Activated T-cell treated with anti-CD3 and anti-CD28 coated beads, Interleukin-2, amount 50 U/mL, for 4 hours (primary cell): Measurements from ENCODE around the gene DLGAP4. TPM values are rescaled to one million over a fixed set of nuclear protein-coding genes. Genes with fewer than 3 reads are reported as not detected.
A peak's percentile ranks its signal among the peaks of the same experiment; 100 is the strongest.
"Not testable (repeated sequence)": the region's sequence is repeated elsewhere in the genome, so short reads cannot be mapped to it uniquely, and the experiment has no call there.

ENCODE experiments used
- ATAC-seq, 2 donors: fragments of 200-7000 bp; cut with Tn5 transposase; one replicate each; pipeline ENCODE4 v1.10.0; 2021
- DNase-seq: peaks from one replicate; pipeline ENCODE4 v3.0.0-alpha.2; 2020
- H3K27me3 Mint-ChIP-seq: one replicate; pipeline ENCODE4 v1.8.0; 2021; ENCODE audit warnings: low read depth, mixed read lengths
- H3K36me3 Mint-ChIP-seq: one replicate; pipeline ENCODE4 v1.8.0; 2022; ENCODE audit warnings: mixed read lengths; ENCODE audit not compliant: insufficient read depth
- H3K4me1 Mint-ChIP-seq: one replicate; pipeline ENCODE4 v1.8.0; 2021; ENCODE audit warnings: low read depth, mixed read lengths
- H3K4me3 Mint-ChIP-seq: one replicate; pipeline ENCODE4 v1.8.0; 2021; ENCODE audit warnings: mild to moderate bottlenecking, moderate library complexity, mixed read lengths
- H3K9me3 Mint-ChIP-seq: one replicate; pipeline ENCODE4 v1.8.0; 2021; ENCODE audit warnings: mixed read lengths
- total RNA-seq, 3 donors: library from RNA; stranded (reverse); gene quantifications; one replicate each; pipeline ENCODE4 v1.2.1, GENCODE V29; 2021

Gene DLGAP4
- total RNA-seq, 3 donors from 2014 or later, result 11.6 to 18.4 (median 12.3) TPM

DNA sequence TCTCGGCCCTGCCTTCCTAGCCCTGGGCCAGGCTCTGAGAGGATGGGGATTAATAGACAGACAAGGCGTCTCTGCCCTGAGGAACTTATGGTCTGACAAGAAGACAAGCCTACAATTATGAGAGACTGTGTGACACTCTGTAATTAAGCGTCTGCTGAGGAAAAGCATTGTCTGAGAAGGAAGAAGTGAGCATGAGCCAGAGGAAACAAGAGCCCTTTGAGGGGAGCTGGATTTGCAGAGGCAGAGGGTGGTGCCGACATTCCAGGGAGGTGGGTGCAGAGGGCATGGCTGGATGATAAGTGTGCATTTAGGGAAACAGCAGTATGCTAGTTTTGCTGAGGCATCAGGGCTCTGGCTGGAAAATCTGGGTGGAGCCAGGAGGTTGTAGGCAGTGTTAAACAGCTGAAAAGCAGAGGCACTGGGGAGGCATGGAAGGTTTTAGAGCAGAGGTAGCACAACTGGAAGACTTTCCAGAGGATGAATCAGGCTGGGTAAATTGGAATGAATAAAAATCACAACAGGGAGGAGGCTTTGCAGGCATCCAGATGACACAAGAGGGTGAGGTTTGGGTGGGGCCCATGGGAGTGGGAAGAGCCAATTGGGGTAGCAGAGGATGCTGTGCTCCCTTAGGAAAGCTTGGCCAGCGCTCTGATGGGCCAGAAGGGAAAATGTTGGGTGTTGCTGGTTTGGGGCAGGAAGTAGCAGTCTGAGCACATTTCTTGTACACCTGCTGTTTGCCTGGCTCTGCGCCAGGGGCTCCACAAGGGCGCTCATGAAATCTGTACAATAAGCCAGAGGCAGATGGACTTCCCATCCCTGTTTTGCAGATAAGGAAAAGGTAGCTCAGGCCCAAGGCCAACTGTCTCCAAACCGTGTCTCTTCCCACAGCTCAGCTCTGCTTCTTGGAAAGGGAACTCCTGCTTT is 161.2 kb downstream of the DLGAP4 start:
- H3K4me3 Mint-ChIP-seq, result peak overlapping the region; percentile 21
- no peaks in the 10 kb centered on the region for H3K27me3 Mint-ChIP-seq
- no peaks in the 10 kb centered on the region for H3K36me3 Mint-ChIP-seq
- H3K4me1 Mint-ChIP-seq, result peaks cover 81% of the 10 kb centered on the region
- H3K9me3 Mint-ChIP-seq, result no peaks in the 10 kb centered on the region
- peak; percentile 33 for DNase-seq
- ATAC-seq, result no peak

DNA sequence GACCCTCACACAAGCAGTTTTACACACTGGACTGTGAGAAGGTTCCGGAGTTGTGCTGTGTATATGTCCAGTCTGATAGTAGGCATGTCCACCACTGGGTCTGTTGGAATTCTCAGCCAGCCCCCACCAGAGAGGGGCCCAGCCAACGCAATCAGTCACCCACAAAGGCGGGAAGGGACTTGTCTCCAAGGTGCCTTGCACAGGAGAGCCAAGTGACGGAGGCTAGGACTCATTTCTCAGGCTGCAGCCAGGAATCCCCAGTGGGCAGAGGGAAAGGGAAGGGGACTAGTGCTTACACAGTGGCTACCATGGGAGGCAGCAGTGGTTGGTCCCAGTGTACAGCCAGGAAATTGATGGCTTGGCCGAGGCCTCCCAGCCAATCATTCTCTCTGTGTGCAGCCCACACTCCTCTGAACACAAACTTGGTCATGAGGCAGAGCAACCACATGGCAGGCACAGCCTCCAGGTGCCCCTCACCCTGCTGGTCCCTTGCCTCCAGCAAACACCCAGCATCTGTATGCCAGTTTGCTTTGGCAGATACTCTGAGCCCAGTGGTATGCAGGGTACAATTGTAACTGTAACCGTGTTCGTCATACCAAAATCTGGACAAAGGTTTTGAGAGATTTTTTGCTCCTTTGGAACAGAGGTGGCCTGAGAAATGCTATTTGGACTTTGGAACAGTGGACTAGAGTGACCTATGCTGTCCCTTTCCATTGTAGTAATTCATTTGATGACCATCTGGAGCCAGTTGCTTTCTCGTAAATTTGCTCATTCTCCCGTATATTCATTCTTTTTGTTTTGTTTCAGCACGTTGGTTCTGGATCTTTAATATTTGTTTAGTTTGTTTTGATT is 162.2 kb downstream of the DLGAP4 start:
- H3K27me3 Mint-ChIP-seq, result no peaks in the 10 kb centered on the region
- H3K9me3 Mint-ChIP-seq, result no peaks in the 10 kb centered on the region
- no peaks in the 10 kb centered on the region for H3K36me3 Mint-ChIP-seq
- ATAC-seq (no peak), DNase-seq (no peak)
- H3K4me3 Mint-ChIP-seq, result no peak overlapping the region
- H3K4me1 Mint-ChIP-seq, result peaks cover 80% of the 10 kb centered on the region

DNA sequence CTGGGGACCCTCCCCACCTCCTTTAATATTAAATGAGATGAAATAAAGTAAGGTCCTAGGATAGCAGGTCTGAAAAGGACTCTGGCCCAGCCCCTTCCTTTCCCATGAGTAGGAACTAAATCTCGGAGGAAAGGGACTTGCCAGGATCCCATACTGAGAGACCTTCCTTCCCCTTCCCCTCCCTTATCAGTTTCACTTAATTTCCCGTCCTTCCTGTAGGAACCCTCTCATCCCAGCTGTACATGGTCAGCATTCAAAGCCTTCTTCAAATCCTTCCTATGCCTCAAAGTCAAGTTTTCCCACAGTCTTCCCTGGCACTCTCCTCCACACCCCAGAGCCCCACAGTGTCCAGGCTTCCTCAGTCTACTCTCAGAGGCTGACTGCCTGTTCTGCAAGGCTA is 163.8 kb downstream of the DLGAP4 start:
- H3K27me3 Mint-ChIP-seq, result no peaks in the 10 kb centered on the region

DNA sequence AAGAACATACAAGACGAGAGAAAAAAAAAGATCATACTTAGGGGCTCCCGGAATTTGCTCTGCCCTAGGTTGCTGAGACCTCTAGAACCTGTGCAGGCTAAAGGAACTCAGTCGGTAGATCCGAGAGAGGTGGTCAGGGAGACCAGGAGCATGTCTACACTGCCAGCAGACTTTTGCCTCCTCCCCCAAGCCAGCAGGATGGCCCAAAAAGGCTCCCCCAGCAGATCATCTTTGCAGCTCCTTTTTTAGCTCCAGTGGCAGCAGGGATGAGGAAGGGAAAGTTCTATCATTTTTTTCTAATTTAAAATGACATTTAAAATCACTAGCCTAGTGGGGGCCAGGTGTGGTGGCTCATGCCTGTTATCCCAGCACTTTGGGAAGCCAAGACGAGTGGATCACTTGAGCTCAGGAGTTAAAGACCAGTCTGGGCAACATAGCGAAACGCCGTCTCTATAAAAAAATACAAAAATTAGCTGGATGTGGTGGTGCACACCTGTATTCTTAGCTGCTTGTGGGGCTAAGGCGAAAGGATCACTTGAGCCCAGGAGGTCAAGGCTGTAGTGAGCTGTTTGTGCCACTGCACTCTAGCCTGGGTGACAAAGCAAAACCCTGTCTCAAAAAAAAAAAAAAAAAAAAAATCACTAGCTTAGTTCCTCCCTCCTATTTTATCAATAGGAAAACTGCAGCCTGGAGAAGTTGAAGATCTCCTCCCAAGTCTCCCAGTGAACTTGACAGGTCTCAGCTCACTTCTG is 165.9 kb downstream of the DLGAP4 start:
- Mint-ChIP-seq H3K4me3 (peak overlapping the region; percentile 65), H3K27me3 (no peaks in the 10 kb centered on the region), H3K4me1 (peaks cover 60% of the 10 kb centered on the region), H3K9me3 (no peaks in the 10 kb centered on the region), H3K36me3 (peaks cover 1% of the 10 kb centered on the region)
- ATAC-seq, result no peak
- DNase-seq, result no peak

More for the DNA sequence above, 163.8 kb downstream of the DLGAP4 start:
- H3K9me3 Mint-ChIP-seq, result no peaks in the 10 kb centered on the region
- H3K36me3 Mint-ChIP-seq, result peaks cover 1% of the 10 kb centered on the region
- H3K4me1 Mint-ChIP-seq, result peaks cover 81% of the 10 kb centered on the region
- H3K4me3 Mint-ChIP-seq, result no peak overlapping the region
- ATAC-seq (no peak), DNase-seq (no peak)

DNA sequence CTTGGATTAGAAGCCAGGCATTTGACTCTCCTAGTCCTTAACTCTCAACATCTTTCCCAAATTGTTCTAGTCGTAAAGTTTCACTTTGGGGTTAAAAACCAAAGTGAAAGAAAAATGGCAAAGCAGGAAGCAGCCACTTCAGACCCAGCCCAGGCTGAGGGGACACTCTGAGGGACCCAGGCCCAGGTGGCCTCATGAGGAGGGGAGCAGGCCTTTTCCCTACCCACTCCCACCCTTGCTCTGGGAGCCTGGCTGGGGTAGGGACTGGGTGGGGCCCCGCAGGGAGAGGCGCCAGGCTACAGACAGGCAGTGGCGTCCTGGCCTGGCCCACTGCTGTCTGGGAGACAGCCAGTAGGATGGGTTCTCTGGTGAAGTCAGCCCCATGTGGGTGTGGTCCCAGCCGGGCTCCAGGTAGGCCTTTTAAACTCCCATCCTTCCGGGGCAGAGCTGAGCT is 166.5 kb downstream of the DLGAP4 start:
- Mint-ChIP-seq H3K4me3 (peak overlapping the region; percentile 65), H3K27me3 (no peaks in the 10 kb centered on the region), H3K4me1 (peaks cover 54% of the 10 kb centered on the region), H3K36me3 (peaks cover 1% of the 10 kb centered on the region), H3K9me3 (no peaks in the 10 kb centered on the region)
- DNase-seq (no peak), ATAC-seq (peak; percentile 90)

DNA sequence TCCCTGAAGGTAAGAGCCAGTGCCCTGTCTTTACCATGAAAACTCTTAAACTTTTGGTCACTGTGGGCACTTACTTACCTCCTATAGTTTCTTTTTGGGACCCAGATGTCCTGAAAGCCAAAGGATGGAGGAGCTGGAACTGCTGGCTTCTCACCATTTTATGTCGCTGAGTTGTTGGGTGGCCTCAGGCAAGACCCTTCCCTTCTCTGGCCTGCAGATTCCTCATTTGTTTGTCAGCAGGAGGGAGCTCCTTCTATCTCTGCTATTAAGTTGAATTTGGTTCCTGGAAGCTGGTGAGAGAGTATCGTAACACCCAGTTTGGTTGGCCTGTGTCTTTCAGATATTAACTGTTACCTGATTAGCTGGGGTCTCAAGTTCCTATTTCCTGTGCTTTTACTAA is 167.0 kb downstream of the DLGAP4 start:
- Mint-ChIP-seq H3K9me3 (no peaks in the 10 kb centered on the region), H3K27me3 (no peaks in the 10 kb centered on the region), H3K36me3 (peaks cover 1% of the 10 kb centered on the region), H3K4me1 (peaks cover 53% of the 10 kb centered on the region), H3K4me3 (no peak overlapping the region)
- ATAC-seq (no peak), DNase-seq (no peak)

DNA sequence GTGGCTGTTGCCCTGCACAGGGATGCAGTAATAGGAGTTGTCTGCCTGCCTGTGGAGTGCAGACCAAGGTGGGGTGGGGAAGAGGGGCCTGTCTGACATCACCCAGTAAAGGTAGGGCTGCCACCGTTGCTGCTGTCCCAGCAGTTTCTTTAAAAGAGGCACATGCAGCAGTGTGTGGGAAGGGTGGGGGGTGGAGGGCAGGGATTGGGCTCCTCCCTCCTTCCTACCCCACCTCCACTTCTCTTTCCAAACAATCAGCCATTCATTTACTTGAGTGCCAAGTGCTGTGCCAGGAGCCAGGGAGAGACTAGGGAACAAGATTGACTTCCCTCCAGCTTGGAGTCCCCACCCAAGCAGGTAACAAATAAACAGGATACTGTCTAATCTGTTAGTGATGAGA is 168.4 kb downstream of the DLGAP4 start:
- DNase-seq, result no peak
- Mint-ChIP-seq H3K4me3 (no peak overlapping the region), H3K27me3 (no peaks in the 10 kb centered on the region)

DNA sequence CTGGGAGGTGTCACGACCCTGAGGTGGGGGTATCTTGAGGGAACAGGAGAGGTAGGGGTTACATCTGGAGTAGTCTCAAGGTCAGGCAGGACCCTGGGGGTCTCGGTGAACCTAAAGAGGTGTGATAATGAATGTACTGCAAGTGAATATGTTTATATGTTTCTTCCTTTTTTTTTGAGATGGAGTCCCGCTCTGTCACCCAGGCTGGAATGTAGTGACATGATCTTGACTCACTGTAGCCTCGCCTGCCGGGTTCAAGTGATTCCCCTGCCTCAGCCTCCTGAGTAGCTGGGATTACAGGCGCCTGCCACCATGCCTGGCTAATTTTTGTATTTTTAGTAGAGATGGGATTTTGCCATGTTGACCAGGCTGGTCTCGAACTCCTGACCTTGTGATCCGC is 168.9 kb downstream of the DLGAP4 start:
- DNase-seq, H3K9me3 Mint-ChIP-seq, ATAC-seq, H3K27me3 Mint-ChIP-seq, H3K36me3 Mint-ChIP-seq, H3K4me3 Mint-ChIP-seq: not testable (repeated sequence)
- peaks cover 53% of the 10 kb centered on the region for H3K4me1 Mint-ChIP-seq

More for the DNA sequence above, 168.4 kb downstream of the DLGAP4 start:
- ATAC-seq, result no peak
- Mint-ChIP-seq H3K36me3 (peaks cover 1% of the 10 kb centered on the region), H3K4me1 (peaks cover 54% of the 10 kb centered on the region), H3K9me3 (no peaks in the 10 kb centered on the region)

DNA sequence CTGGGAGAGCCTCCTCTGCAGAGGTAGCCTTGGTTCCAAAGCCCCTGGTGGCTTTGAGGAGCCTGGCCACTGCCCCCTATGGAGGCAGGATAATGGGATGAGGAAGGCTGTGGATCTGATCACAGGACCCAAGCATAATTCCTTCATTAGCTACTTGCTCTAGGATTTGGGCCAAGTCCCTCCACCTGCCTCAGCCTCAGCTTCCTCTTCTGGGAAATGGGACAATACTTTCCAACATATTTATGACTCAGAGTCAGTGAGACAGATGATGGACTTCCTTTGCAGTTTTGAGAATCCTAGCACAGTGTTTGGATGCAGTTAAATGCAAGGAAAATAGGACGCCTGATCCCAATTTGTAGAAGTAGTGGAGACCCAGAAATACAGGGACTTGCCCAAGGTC is 171.3 kb downstream of the DLGAP4 start:
- H3K4me1 Mint-ChIP-seq, result peaks cover 47% of the 10 kb centered on the region
- no peak overlapping the region for H3K4me3 Mint-ChIP-seq
- DNase-seq, result no peak
- H3K36me3 Mint-ChIP-seq, result peaks cover 1% of the 10 kb centered on the region
- H3K27me3 Mint-ChIP-seq, result no peaks in the 10 kb centered on the region
- ATAC-seq, result no peak
- H3K9me3 Mint-ChIP-seq, result no peaks in the 10 kb centered on the region

DNA sequence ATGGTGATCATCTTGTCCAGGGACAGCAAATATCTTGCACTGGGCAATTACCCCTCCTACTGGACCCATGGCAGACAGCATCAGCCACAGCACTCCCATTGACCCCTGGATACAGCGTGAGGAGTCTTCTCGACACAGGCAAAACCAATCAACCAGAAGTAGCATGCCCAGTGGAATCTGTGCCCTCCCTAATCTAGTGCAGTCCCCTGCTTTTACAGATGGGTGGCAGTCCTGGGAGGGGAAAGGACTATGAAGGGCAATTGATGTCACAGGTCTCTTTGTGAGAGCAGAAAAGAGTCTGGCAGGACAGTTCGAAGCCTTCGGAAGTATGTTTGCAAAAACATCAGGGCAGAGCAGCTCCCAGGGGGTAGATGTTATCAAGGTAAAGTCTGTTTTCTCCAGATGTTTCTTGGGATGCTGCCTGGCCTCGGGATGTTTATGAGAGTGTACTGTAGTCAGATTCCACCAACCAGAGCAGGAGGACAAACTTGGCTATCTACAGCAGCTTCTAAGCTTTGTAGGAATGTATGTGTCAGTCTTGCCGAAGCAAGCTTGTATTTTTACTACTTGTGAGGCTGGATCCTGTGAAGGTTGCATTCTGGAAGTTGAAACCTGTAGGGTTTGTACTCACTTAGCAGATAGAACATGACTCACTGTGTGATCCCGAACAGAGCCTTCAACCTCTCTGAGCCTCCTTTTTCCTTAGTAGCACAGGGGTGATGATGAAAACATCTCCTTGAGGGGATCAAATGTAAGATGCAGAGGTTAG is 172.2 kb downstream of the DLGAP4 start:
- Mint-ChIP-seq H3K36me3 (peaks cover 1% of the 10 kb centered on the region), H3K4me1 (peaks cover 40% of the 10 kb centered on the region), H3K9me3 (no peaks in the 10 kb centered on the region), H3K27me3 (no peaks in the 10 kb centered on the region), H3K4me3 (no peak overlapping the region)
- no peak for DNase-seq
- ATAC-seq, result no peak

DNA sequence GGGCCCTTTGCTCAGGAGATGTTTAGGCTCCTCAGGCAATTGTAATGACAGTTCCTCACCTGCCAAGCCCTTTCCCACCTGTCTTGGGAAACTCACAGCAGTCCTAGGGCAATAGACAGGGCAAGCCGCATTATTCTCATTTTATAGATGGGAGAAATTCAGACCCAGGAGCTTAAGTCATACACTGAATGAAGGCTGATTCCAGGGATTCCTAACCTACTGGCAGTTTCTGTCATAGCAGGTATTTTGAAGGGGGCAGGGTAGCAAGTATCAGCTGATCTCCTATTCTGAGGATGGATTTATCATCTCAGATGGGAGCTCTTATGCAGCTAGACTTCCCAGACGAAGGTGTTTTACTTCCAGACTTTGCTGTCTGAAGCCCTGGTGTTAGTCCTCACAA is 173.8 kb downstream of the DLGAP4 start:
- no peaks in the 10 kb centered on the region for H3K9me3 Mint-ChIP-seq
- peaks cover 25% of the 10 kb centered on the region for H3K4me1 Mint-ChIP-seq
- H3K27me3 Mint-ChIP-seq, result no peaks in the 10 kb centered on the region
- ATAC-seq (no peak), DNase-seq (no peak)
- no peak overlapping the region for H3K4me3 Mint-ChIP-seq
- no peaks in the 10 kb centered on the region for H3K36me3 Mint-ChIP-seq

DNA sequence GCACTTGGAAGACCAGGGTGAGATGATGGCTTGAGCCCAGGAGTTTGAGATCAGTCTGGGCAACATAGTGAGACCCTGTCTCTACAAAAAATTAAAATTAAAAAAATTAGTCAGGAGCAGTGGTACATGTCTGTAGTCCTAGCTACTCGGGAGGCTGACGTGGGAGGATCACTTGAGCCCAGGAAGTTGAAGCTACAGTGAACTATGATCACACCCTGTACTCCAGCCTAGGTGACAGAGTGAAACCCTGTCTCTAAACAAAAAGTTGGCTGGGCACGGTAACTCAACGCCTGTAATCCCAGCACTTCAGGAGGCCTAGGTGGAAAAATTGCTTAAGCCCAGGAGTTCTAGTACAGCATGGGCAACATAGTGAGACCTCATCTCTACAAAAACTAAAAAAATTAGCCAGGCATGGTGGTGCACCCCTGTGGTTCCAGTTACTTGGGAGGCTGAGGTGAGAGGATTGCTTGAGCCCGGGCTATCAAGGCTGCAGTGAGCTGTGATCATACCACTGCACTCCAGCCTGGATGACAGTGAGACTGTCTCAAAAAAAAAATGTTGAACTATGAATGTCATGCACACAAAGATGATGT is 174.4 kb downstream of the DLGAP4 start:
- no peaks in the 10 kb centered on the region for H3K36me3 Mint-ChIP-seq
- no peak overlapping the region for H3K4me3 Mint-ChIP-seq
- no peak for ATAC-seq
- H3K9me3 Mint-ChIP-seq, result no peaks in the 10 kb centered on the region
- H3K27me3 Mint-ChIP-seq, result no peaks in the 10 kb centered on the region
- H3K4me1 Mint-ChIP-seq, result peaks cover 25% of the 10 kb centered on the region
- DNase-seq, result no peak

DNA sequence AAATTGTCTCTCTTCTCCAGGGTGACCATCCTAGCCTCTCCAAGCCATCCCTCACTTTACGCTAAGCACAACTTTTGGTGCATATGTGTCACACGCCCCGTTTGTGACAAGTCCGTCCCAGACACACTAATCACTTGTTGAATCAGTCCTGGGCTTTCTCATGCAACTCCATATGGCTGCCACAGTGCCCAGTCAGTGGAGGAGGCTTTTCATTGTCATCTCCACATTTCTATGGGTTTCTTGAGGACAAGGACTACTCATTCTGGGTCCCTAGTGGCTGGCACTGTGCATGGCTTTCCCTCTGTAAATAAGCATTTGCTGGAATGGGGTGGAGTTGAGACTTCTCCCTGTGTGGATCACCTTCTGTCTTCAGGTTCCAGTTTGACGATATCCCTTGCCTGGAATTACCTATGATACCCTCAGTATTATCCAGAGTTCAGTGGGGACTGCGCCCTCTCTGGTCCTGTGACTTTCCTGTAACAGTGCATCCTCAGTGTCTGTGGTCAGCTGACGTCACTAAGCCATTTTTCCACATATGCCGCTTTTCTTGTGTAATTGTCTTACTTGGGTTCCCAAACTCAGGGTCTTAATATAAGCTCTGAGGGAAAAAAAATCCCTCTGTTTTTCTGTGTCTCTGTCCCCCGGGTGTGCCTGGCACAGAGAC is 175.4 kb downstream of the DLGAP4 start:
- Mint-ChIP-seq H3K4me3 (no peak overlapping the region), H3K9me3 (no peaks in the 10 kb centered on the region), H3K36me3 (peaks cover 2% of the 10 kb centered on the region), H3K4me1 (peaks cover 27% of the 10 kb centered on the region), H3K27me3 (no peaks in the 10 kb centered on the region)
- no peak for DNase-seq
- ATAC-seq, result no peak
